Neural cell (in vitro differentiated cells): ENCODE results near the gene OTOR. TPM values are rescaled to one million over a fixed set of nuclear protein-coding genes. Genes with fewer than 3 reads are reported as not detected.

Experiments
- H2AFZ ChIP-seq: fragments of 200-600, 300-800 bp; sonication (generic), shearing (Covaris generic); 2 replicates; pipeline ENCODE4 v1.6.0; 2014; ENCODE audit warnings: low read depth, mild to moderate bottlenecking, antibody characterized with exemption, low read length, moderate library complexity
- H3F3A ChIP-seq: fragments of 200-600 bp; shearing (Covaris generic); 2 replicates; pipeline ENCODE4 v1.6.1; 2016; ENCODE audit warnings: mild to moderate bottlenecking, moderate library complexity, mixed read lengths, antibody characterized with exemption, low read length; ENCODE audit not compliant: insufficient read depth, poor library complexity, severe bottlenecking
- H3K27ac ChIP-seq: fragments of 200-600, 300-800 bp; sonication (generic), shearing (Covaris generic); 2 replicates; pipeline ENCODE4 v1.5.1; 2014; ENCODE audit warnings: mild to moderate bottlenecking, low read length, moderate library complexity
- H3K27me3 ChIP-seq: fragments of 300-800, 200-600 bp; sonication (generic), shearing (Covaris generic); 2 replicates; pipeline ENCODE4 v1.6.0; 2014; ENCODE audit warnings: mild to moderate bottlenecking, low read depth, low read length, moderate library complexity; ENCODE audit not compliant: insufficient read depth
- H3K36me3 ChIP-seq: fragments of 300-800, 200-600 bp; sonication (generic), shearing (Covaris generic); 2 replicates; pipeline ENCODE4 v1.5.1; 2014; ENCODE audit warnings: mild to moderate bottlenecking, antibody characterized with exemption, low read length, moderate library complexity; ENCODE audit not compliant: insufficient read depth
- H3K4me2 ChIP-seq: fragments of 300-800, 200-600 bp; sonication (generic), shearing (Covaris generic); 2 replicates; pipeline ENCODE4 v1.6.0; 2014; ENCODE audit warnings: mild to moderate bottlenecking, low read length
- H3K4me3 ChIP-seq: fragments of 300-800, 200-600 bp; sonication (generic), shearing (Covaris generic); 2 replicates; pipeline ENCODE4 v1.5.1; 2014; ENCODE audit warnings: mild to moderate bottlenecking, low read length, moderate library complexity
- H3K79me2 ChIP-seq: fragments of 200-600 bp; shearing (Covaris generic); replicated peaks from 2 replicates; pipeline ENCODE4 v1.6.0; 2014; ENCODE audit warnings: mild to moderate bottlenecking, low read length, moderate library complexity; ENCODE audit not compliant: insufficient read depth
- H3K9ac ChIP-seq: fragments of 300-800, 200-600 bp; sonication (generic), shearing (Covaris generic); 2 replicates; pipeline ENCODE4 v1.6.1; 2016; ENCODE audit warnings: mild to moderate bottlenecking, low read length, mixed read lengths
- H3K9me2 ChIP-seq: fragments of 200-600 bp; shearing (Covaris generic); 2 replicates; pipeline ENCODE4 v1.6.1; 2016; ENCODE audit warnings: mild to moderate bottlenecking, low read length, mixed read lengths; ENCODE audit not compliant: insufficient read depth
- H3K9me3 ChIP-seq: fragments of 200-600, 300-800 bp; sonication (generic), shearing (Covaris generic); 2 replicates; pipeline ENCODE4 v1.6.1; 2016; ENCODE audit warnings: mild to moderate bottlenecking, mixed run types, low read length, moderate library complexity, mixed read lengths
- H4K20me1 ChIP-seq: fragments of 200-600 bp; shearing (Covaris generic); 2 replicates; pipeline ENCODE4 v1.6.1; 2016; ENCODE audit warnings: mild to moderate bottlenecking, mixed run types; ENCODE audit not compliant: insufficient read depth
- EP300 ChIP-seq: fragments of 450-650 bp; conservative IDR thresholded peaks from 2 replicates; pipeline ENCODE4 v1.6.1; 2014; ENCODE audit warnings: antibody characterized with exemption, mild to moderate bottlenecking, moderate library complexity; ENCODE audit not compliant: poor library complexity, severe bottlenecking
- EZH2 ChIP-seq: fragments of 200-600, 300-800 bp; shearing (Covaris generic), sonication (generic); IDR thresholded peaks from 2 replicates; pipeline ENCODE4 v1.6.1; 2014; ENCODE audit warnings: antibody characterized with exemption, low read length, borderline replicate concordance, mild to moderate bottlenecking; ENCODE audit not compliant: insufficient read depth, poor library complexity, severe bottlenecking
- MXI1 ChIP-seq: fragments of 450-650 bp; conservative IDR thresholded peaks from 2 replicates; pipeline ENCODE4 v1.6.1; 2014; ENCODE audit warnings: antibody characterized with exemption, mild to moderate bottlenecking; ENCODE audit not compliant: poor library complexity, severe bottlenecking
- POLR2AphosphoS5 ChIP-seq: IDR thresholded peaks from 2 replicates; pipeline ENCODE4 v1.6.1; 2012
- RAD21 ChIP-seq: fragments of 450-650 bp; conservative IDR thresholded peaks from 2 replicates; pipeline ENCODE4 v1.6.1; 2014; ENCODE audit warnings: antibody characterized with exemption, mild to moderate bottlenecking, moderate library complexity
- SMC3 ChIP-seq: fragments of 450-650 bp; conservative IDR thresholded peaks from 2 replicates; pipeline ENCODE4 v1.6.1; 2014; ENCODE audit warnings: antibody characterized with exemption, mild to moderate bottlenecking, moderate library complexity; ENCODE audit not compliant: poor library complexity
- TAF1 ChIP-seq: IDR thresholded peaks from 2 replicates; pipeline ENCODE4 v1.6.1; 2012; ENCODE audit warnings: low read depth
- polyA plus RNA-seq: library from polyadenylated mRNA; depleted of rRNA; stranded (reverse); fragments of >200 nt; gene quantifications from 2 replicates; pipeline ENCODE4 v1.2.3, GENCODE V29; 2014
- TF ChIP-seq, protein P1 (sequence below): fragments of 450-650 bp; IDR thresholded peaks from 2 replicates; pipeline ENCODE4 v1.5.1; 2014; ENCODE audit warnings: antibody characterized with exemption, mild to moderate bottlenecking, moderate library complexity; ENCODE audit not compliant: poor library complexity, severe bottlenecking
- TF ChIP-seq, protein P2 (sequence below): IDR thresholded peaks from 2 replicates; pipeline ENCODE4 v1.6.1; 2012; ENCODE audit warnings: borderline replicate concordance

OTOR gene
- polyA plus RNA-seq, 1 donor from 2014 or later = not detected

DNA sequence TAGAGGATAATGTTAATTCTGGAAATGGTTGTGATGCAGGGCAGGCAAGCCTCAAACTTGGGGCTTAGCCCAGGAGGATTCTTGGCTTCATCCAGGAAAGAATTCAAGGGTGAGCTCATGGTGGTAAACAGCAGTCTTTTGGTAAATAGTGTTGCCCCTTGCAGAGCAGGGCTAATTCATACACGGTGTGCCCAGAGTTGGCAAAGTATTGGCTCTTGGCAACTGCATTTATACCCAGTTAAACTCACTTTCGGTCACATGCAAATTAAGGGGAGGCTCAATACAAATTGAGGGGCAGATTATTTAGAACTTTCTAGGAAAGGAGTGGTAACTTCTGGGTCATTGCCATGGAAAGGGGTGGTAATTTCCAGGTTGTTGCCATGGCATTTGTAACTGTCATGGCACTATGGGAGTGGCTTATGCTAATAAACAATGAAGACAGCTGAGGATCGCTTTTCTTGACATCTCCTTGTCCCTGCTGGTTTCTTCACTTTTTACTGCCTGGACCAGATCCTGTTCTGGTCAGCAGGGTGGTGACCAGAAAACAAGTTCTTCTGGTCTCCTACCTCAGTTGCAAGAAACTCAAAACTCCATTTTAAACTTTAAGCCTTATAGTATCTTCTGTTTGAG, 3.9 kb upstream of the OTOR start:
- no peaks in the 10 kb centered on the region for H3K9me2 ChIP-seq
- no peaks in the 10 kb centered on the region for H3K36me3 ChIP-seq
- no peak overlapping the region for H2AFZ ChIP-seq
- H3K79me2 ChIP-seq = no peaks in the 10 kb centered on the region
- no peak overlapping the region for H3K4me2 ChIP-seq
- H3K27me3 ChIP-seq = no peaks in the 10 kb centered on the region
- H4K20me1 ChIP-seq = no peaks in the 10 kb centered on the region
- no peak overlapping the region for H3K27ac ChIP-seq
- H3K4me3 ChIP-seq = no peak overlapping the region
- no peaks in the 10 kb centered on the region for H3F3A ChIP-seq
- TF ChIP-seq SMC3 (no peak), EZH2 (no peak), RAD21 (no peak), MXI1 (no peak), POLR2AphosphoS5 (no peak), EP300 (no peak), TAF1 (no peak)
- TF ChIP-seq, protein P1, sequence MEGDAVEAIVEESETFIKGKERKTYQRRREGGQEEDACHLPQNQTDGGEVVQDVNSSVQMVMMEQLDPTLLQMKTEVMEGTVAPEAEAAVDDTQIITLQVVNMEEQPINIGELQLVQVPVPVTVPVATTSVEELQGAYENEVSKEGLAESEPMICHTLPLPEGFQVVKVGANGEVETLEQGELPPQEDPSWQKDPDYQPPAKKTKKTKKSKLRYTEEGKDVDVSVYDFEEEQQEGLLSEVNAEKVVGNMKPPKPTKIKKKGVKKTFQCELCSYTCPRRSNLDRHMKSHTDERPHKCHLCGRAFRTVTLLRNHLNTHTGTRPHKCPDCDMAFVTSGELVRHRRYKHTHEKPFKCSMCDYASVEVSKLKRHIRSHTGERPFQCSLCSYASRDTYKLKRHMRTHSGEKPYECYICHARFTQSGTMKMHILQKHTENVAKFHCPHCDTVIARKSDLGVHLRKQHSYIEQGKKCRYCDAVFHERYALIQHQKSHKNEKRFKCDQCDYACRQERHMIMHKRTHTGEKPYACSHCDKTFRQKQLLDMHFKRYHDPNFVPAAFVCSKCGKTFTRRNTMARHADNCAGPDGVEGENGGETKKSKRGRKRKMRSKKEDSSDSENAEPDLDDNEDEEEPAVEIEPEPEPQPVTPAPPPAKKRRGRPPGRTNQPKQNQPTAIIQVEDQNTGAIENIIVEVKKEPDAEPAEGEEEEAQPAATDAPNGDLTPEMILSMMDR = no peak
- TF ChIP-seq, protein P2, sequence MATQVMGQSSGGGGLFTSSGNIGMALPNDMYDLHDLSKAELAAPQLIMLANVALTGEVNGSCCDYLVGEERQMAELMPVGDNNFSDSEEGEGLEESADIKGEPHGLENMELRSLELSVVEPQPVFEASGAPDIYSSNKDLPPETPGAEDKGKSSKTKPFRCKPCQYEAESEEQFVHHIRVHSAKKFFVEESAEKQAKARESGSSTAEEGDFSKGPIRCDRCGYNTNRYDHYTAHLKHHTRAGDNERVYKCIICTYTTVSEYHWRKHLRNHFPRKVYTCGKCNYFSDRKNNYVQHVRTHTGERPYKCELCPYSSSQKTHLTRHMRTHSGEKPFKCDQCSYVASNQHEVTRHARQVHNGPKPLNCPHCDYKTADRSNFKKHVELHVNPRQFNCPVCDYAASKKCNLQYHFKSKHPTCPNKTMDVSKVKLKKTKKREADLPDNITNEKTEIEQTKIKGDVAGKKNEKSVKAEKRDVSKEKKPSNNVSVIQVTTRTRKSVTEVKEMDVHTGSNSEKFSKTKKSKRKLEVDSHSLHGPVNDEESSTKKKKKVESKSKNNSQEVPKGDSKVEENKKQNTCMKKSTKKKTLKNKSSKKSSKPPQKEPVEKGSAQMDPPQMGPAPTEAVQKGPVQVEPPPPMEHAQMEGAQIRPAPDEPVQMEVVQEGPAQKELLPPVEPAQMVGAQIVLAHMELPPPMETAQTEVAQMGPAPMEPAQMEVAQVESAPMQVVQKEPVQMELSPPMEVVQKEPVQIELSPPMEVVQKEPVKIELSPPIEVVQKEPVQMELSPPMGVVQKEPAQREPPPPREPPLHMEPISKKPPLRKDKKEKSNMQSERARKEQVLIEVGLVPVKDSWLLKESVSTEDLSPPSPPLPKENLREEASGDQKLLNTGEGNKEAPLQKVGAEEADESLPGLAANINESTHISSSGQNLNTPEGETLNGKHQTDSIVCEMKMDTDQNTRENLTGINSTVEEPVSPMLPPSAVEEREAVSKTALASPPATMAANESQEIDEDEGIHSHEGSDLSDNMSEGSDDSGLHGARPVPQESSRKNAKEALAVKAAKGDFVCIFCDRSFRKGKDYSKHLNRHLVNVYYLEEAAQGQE = no peak
- H3K9me3 ChIP-seq = no peaks in the 10 kb centered on the region
- no peak overlapping the region for H3K9ac ChIP-seq

DNA sequence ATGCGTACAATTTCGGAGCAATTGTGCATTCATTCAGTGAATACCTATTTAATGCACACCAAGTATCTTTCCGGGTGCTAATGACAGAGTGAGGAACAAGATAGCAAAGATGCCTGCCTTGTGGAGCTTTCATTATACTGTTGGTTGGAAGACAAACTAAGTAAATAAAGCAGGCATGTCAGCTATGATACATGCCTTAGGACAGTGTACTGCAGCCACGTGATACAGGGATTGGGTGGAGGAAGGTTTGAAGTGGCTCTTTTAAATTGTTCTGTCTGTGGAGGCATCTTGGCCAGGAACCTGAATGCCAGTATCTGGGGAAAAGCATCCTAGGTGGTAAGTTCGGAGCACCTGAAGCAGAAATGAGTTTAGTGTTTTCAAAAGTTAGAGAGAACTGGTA, 3.0 kb upstream of the OTOR start:
- TF ChIP-seq TAF1 = no peak
- TF ChIP-seq RAD21 = no peak
- TF ChIP-seq, protein P2 = no peak
- TF ChIP-seq POLR2AphosphoS5 = no peak
- no peak for TF ChIP-seq SMC3
- no peak for TF ChIP-seq EZH2
- no peak for TF ChIP-seq EP300
- TF ChIP-seq MXI1 = no peak
- TF ChIP-seq, protein P1 = no peak

More for the DNA sequence above, 3.0 kb upstream of the OTOR start:
- no peaks in the 10 kb centered on the region for H3K9me2 ChIP-seq
- H3K4me3 ChIP-seq = no peak overlapping the region
- H3K79me2 ChIP-seq = no peaks in the 10 kb centered on the region
- no peak overlapping the region for H3K9ac ChIP-seq
- no peaks in the 10 kb centered on the region for H3K36me3 ChIP-seq
- H3K27ac ChIP-seq = no peak overlapping the region
- H3F3A ChIP-seq = no peaks in the 10 kb centered on the region
- no peak overlapping the region for H2AFZ ChIP-seq
- H3K27me3 ChIP-seq = no peaks in the 10 kb centered on the region
- no peak overlapping the region for H3K4me2 ChIP-seq
- no peaks in the 10 kb centered on the region for H3K9me3 ChIP-seq
- no peaks in the 10 kb centered on the region for H4K20me1 ChIP-seq
